ENCODE data around the gene GPRIN3.

DNA sequence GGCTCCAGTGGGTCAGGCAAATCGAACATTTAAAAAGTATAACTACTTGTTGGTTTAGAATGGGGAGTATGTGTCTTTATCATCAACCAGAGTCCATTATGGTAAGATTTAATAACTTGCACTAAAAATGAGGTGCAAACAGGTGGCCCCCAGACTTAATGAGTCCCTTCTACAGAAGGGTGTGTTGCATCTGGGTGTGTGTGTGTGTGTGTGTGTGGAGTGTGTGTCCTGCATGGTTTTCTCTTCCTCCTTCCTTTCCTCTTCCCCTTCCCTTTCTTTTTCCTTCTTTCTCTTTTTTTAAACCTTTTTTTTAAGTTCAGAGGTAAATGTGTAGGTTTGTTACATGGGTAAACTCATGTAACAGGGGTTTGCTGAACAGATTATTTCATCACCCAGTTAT is 53.7 kb downstream of the GPRIN3 start:
- TF ChIP-seq POLR2A (IDR thresholded peaks at IDR 0.05) (no peak), EP300 (IDR thresholded peaks at IDR 0.05) (no peak)
- TF ChIP-seq, protein P1, sequence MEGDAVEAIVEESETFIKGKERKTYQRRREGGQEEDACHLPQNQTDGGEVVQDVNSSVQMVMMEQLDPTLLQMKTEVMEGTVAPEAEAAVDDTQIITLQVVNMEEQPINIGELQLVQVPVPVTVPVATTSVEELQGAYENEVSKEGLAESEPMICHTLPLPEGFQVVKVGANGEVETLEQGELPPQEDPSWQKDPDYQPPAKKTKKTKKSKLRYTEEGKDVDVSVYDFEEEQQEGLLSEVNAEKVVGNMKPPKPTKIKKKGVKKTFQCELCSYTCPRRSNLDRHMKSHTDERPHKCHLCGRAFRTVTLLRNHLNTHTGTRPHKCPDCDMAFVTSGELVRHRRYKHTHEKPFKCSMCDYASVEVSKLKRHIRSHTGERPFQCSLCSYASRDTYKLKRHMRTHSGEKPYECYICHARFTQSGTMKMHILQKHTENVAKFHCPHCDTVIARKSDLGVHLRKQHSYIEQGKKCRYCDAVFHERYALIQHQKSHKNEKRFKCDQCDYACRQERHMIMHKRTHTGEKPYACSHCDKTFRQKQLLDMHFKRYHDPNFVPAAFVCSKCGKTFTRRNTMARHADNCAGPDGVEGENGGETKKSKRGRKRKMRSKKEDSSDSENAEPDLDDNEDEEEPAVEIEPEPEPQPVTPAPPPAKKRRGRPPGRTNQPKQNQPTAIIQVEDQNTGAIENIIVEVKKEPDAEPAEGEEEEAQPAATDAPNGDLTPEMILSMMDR (IDR thresholded peaks at IDR 0.05) = no peak

Data from upper lobe of left lung (tissue), 4 donors.